GM19099 (cell line): ENCODE results near the gene SLC39A12.

Experiments used
- POLR2A ChIP-seq: IDR thresholded peaks from 3 replicates; pipeline ENCODE4 v1.6.1; 2011; ENCODE audit warnings: low read depth; ENCODE audit not compliant: insufficient read length; ENCODE audit errors: extremely low read depth

The SLC39A12 gene

DNA sequence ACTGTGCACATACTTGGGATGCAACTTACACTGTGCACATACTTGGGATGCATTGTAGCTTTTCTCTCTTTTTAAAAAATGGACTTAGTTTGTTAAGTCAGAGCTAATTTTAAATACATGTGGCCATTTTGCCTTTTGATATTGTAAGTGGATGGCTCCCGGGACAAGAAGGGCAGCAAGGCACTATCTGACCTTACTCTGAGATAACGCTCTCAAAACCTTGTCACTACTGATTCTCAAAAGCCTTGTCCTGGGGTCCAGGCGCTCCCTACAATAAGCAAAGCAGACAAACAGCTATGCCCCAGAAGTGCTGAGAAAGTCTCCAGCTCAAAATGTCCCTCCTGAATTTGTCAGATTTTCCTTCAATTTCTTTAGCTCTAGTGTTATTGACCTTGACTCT, 121.6 kb downstream of the SLC39A12 start:
- no peak for TF ChIP-seq POLR2A

DNA sequence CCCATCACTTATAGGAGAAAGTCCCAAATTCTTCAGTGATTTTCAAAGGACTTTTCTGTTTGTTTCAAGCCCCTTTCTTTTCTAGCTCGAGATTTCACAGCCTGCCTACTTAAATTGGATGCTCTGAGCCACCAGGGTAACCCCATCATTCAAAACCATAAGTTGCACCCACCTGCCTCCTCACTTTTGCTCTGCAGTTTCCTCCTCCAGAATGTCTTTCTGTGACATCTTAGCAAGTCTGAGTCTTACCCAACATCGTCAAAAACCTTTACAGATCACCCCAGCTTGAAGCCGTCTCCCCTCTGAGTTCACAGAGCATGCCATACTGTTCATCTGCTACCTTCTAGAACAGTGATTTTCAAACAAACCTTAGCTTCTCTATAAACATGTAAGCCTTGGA, 124.2 kb downstream of the SLC39A12 start:
- TF ChIP-seq POLR2A: no peak

DNA sequence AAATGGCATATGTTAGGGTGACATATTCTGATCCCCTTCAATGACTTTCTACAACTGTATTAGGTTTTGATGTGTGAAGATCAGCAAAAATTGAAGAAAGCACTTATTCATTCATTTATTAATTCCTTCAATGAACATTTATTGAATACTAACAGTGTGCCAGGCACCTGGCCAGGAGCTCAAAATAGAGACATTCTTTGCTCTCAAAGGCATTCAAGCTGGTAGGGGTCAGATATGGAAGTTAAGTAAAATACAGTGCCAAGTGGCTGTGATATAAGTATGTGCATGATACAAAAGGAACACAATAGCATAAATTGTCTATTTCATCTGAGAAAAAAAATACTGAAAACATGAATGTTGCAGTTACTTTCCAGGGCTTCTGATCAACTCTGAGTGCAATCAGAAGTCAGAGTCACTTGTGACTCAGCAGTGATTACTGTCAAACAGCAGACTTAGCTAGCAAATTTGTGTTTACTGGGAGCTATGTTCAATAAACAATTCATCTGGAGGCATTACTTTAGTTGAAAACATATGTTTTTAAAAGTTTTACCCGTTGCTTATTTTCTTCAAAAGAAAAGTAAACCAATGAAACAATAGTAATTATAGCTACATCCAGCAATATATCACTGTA, 128.1 kb downstream of the SLC39A12 start:
- TF ChIP-seq POLR2A: no peak

DNA sequence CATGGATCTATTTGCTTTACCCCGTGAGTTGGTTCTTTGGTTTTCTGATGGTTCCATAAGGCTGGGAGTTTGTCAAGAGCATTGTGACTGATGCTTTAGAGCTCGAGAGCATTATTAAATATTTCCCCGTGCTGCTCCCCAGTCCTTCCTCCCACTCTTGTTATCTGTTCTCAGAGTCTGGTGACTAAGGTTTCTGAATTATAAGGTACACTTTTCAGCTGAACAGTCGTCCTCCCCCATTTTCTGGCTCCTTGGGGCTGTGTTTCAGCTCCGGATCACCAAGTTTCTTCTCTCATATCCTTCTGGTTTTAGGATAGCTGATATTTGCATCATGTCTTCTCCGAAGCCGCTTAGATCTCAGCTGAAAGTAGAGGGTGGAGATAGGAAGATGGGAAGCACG, 130.7 kb downstream of the SLC39A12 start:
- TF ChIP-seq POLR2A: no peak

DNA sequence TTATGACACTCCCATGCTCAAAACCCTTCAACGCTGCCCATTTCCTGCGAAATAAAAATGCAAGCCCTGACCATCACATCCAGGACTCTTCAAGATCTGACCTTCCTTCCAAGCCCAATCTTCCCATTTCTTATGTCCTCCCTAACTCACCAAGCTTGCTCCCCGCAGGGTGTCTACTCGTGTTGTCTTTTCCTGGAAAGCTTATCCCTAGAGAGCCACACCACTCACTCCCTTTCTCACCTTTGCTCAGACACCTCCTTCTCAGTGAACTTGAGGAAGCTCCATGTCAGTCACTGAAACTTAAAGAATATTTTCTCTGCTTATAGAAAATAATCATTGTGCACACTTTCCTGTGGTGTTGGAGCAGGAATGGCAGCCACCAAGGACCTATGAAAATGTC, 134.1 kb downstream of the SLC39A12 start:
- no peak for TF ChIP-seq POLR2A

DNA sequence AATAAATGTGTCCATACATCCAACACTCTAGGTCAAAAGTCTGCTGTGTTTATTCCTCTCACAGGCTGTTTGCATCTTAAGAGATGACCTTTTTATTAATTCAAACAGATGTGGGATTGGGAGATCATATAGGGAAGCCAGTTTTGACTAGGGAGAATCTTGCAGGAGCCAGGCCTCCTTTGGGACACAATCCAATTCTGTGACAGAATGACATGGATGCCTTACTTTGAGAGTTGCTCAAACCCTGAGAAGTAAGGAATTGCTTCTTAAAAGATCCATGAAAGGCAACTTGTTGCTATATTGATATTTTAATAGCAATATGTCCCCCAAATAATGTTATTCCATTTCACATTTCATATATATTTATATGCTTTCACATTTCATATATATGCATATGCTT, 135.0 kb downstream of the SLC39A12 start:
- no peak for TF ChIP-seq POLR2A

DNA sequence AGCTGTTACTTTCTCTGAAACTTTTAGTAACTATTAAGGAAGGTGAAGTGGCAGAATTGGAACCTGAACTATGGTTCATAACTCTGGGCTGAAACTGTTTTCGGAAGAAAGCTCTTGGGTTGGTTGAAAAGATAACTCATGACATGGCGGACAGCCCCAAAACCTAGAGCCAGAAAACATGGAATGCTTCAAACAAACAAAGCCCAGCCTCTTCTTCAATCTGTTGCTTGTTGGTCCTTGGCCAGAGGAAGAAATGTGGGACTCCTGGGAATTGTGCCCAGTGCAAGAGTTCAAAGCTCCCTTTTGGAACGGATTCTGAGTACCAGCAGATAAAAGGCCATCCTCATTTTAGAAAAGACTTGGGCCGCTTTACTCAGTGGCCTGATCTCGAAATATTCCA, 135.6 kb downstream of the SLC39A12 start:
- no peak for TF ChIP-seq POLR2A
